Breast epithelium (tissue), 3 donors: Measurements from ENCODE around the gene LRRC58.

Experiments
- CTCF ChIP-seq, 3 donors: fragments of 450-650 bp; IDR thresholded peaks; one replicate each; pipeline ENCODE4 v1.5.1; 2016 to 2017; ENCODE audit warnings: antibody characterized with exemption in 3 of 3, mild to moderate bottlenecking in 3 of 3, moderate library complexity in 3 of 3
- POLR2AphosphoS5 ChIP-seq, 3 donors: sonication (generic); formaldehyde crosslinking; IDR thresholded peaks; one replicate each; pipeline ENCODE4 v1.6.1; 2017; ENCODE audit warnings: antibody characterized with exemption in 3 of 3

GRCh38 chr3:120381503-120381902 lies 32.3 kb upstream of the LRRC58 start:
- TF ChIP-seq POLR2AphosphoS5 (IDR thresholded peaks at IDR 0.05) = no peak
- no peak for TF ChIP-seq CTCF (IDR thresholded peaks at IDR 0.05)
